Activated naive CD8-positive, alpha-beta T cell treated with anti-CD3 and anti-CD28 coated beads, Interleukin-2, amount 50 U/mL, for 24 hours (primary cell): Measurements from ENCODE around the gene MARVELD1.

ENCODE experiments used
- ATAC-seq: fragments of 150-1000 bp; cut with Tn5 transposase; one replicate; pipeline ENCODE4 v1.10.0; 2021
- DNase-seq: peaks from one replicate; pipeline ENCODE4 v3.0.0; 2021
- H3K27ac Mint-ChIP-seq: one replicate; pipeline ENCODE4 v1.8.0; 2021; ENCODE audit warnings: mild to moderate bottlenecking, mixed read lengths
- H3K27me3 Mint-ChIP-seq: one replicate; pipeline ENCODE4 v1.8.0; 2021; ENCODE audit warnings: mixed read lengths
- H3K36me3 Mint-ChIP-seq: one replicate; pipeline ENCODE4 v1.8.0; 2021; ENCODE audit warnings: low read depth, mixed read lengths
- H3K4me1 Mint-ChIP-seq: one replicate; pipeline ENCODE4 v1.8.0; 2021; ENCODE audit warnings: mixed read lengths
- H3K4me3 Mint-ChIP-seq: one replicate; pipeline ENCODE4 v1.8.0; 2021; ENCODE audit warnings: mild to moderate bottlenecking, moderate library complexity, mixed read lengths
- H3K9me3 Mint-ChIP-seq: one replicate; pipeline ENCODE4 v1.8.0; 2021; ENCODE audit warnings: mixed read lengths

Gene MARVELD1

DNA sequence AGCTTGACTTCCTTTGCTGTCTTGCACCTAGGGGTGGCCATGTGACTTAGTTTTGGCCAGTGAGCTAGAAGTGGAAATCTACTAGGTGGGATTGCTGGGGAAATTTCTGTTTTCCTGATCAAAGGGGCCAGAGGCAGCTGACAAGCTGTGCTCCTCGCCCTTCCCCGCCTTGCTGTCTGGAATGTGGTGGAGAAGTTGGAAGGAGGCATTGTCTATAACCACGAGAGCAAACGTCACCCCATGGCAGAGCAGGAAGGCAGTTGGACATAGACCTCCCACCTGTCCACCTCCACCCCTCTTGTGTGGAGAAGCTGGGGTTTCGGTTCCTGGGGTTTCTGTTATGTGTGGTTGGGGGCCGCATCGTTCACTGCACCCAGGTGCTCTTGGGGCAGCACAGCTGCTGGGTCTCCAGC, 51.0 kb downstream of the MARVELD1 start:
- Mint-ChIP-seq H3K36me3 (peaks cover 6% of the 10 kb centered on the region), H3K27me3 (peaks cover 2% of the 10 kb centered on the region), H3K4me1 (peaks cover 2% of the 10 kb centered on the region), H3K4me3 (no peak overlapping the region), H3K9me3 (no peaks in the 10 kb centered on the region), H3K27ac (no peak overlapping the region)
- DNase-seq: no peak
- no peak for ATAC-seq

GRCh38 chr10:97765201-97765600, 51.7 kb downstream of the MARVELD1 start:
- no peak for DNase-seq
- peaks cover 3% of the 10 kb centered on the region for H3K4me1 Mint-ChIP-seq
- no peaks in the 10 kb centered on the region for H3K9me3 Mint-ChIP-seq
- no peak overlapping the region for H3K27ac Mint-ChIP-seq
- H3K27me3 Mint-ChIP-seq: peaks cover 6% of the 10 kb centered on the region
- H3K36me3 Mint-ChIP-seq: peaks cover 6% of the 10 kb centered on the region
- H3K4me3 Mint-ChIP-seq: no peak overlapping the region
- ATAC-seq: no peak

DNA sequence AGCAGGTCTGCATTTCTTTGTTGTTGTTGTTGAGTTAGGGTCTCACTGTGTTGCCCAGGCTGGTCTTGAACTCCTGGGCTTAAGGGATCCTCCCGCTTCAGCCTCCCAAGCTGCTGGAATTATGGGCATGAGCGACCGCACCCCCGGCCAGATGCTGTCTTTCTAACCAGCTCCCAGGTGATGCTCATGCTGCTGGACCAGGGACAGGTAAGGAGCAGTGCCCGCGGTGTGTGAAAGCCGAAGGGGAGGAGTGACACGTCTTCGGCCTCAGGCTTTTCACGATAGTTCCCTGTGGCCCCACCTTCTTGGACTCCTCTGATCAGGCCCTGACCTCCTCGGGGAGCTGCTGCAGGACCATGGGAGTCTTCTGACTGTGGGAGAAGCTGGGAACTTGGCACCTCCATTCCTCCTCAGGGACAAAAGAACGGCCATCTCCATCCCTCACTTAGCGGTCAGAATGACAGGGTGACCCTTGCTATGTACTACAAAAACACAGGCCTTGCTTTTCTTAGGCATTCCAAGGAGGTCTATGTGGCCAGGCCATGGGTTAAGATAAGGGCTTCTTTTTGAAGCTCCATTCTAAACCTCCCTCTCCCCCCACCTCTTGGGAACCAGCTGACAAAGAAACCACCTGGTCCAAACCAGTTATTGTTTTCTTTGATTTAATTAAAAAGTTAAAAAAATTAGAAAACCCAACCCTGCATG, 52.7 kb downstream of the MARVELD1 start:
- ATAC-seq: no peak
- no peak for DNase-seq
- H3K36me3 Mint-ChIP-seq: peaks cover 6% of the 10 kb centered on the region
- no peak overlapping the region for H3K27ac Mint-ChIP-seq
- H3K4me3 Mint-ChIP-seq: no peak overlapping the region
- H3K9me3 Mint-ChIP-seq: no peaks in the 10 kb centered on the region
- peaks cover 11% of the 10 kb centered on the region for H3K4me1 Mint-ChIP-seq
- peaks cover 16% of the 10 kb centered on the region for H3K27me3 Mint-ChIP-seq

DNA sequence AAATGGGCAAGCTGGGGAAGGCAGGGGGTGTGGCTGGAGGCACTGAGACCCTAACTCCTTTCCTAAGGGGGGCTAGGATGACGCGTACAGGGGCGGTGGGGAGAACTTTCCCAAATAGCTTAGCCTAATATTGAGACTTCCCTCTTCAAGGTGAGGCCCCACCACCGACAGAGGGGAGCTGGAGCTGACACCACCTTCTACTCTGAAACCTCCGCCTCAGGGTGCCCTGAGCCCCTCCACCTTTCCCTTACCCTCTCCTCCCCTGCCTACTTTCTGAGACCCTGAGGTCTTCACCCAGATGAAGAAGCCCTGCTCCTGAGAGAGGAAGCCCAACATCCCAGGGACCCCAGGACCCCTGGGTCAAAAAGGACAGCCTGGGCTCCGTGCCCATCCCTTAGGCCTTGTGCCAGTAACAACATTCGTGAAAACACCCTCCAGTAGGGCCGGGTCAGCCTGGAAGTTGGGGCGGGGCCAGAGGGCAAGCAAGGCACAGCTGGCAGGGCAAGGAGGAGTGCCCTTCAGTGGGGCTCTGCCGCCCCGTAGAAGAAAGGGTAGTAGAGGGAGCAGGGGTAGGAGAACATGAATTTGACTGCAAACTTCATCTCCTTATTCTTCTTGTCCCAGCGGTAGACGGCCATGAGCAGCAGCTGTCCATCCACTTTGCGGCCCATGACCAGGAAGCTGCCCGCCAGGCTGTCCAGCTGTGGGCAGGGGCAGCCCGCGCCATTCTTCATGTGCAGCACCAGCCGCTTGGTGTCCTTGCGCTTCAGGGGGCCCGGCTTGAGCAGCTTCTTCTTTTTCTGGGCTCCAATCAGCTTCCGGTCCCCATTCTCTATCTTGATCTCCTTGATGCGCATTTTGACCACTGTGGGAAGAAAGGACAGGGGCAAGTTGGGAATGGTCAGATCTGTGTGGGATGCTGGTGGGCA, 53.7 kb downstream of the MARVELD1 start:
- ATAC-seq: no peak
- DNase-seq: no peak
- Mint-ChIP-seq H3K27me3 (peaks cover 21% of the 10 kb centered on the region), H3K27ac (no peak overlapping the region), H3K9me3 (no peaks in the 10 kb centered on the region), H3K4me1 (peaks cover 15% of the 10 kb centered on the region), H3K4me3 (no peak overlapping the region), H3K36me3 (no peaks in the 10 kb centered on the region)
